PFSK-1 (cell line): ENCODE data around the gene CTNNA1.

Experiments used
- FOXP2 ChIP-seq: optimal IDR thresholded peaks from 2 replicates; pipeline ENCODE3; 2011; ENCODE audit warnings: borderline replicate concordance, control low read depth, inconsistent platforms; ENCODE audit not compliant: insufficient read depth; ENCODE audit errors: extremely low read length, extremely low read depth
- POLR2AphosphoS5 ChIP-seq: IDR thresholded peaks from 2 replicates; pipeline ENCODE4 v1.6.1; 2012; ENCODE audit warnings: low read depth, mild to moderate bottlenecking, control low read depth, low read length, moderate library complexity
- SIN3A ChIP-seq: IDR thresholded peaks from 2 replicates; pipeline ENCODE4 v1.6.1; 2012; ENCODE audit warnings: mild to moderate bottlenecking, low read length, moderate library complexity, borderline replicate concordance; ENCODE audit not compliant: insufficient read depth
- TAF1 ChIP-seq: IDR thresholded peaks from 2 replicates; pipeline ENCODE4 v1.6.1; 2012; ENCODE audit warnings: low read length, control low read depth, borderline replicate concordance; ENCODE audit not compliant: insufficient read depth
- TF ChIP-seq, protein P1 (sequence below), 2 experiments: IDR thresholded peaks; 2 replicates each; pipeline versions ENCODE4 v1.6.1 to v1.8.0; 2011 to 2012; ENCODE audit warnings: low read depth in 2 of 2, low read length in 2 of 2, control low read depth in 1 of 2, inconsistent platforms in 1 of 2, mild to moderate bottlenecking in 1 of 2, moderate library complexity in 1 of 2; ENCODE audit not compliant: insufficient read depth in 1 of 2

The CTNNA1 gene

DNA sequence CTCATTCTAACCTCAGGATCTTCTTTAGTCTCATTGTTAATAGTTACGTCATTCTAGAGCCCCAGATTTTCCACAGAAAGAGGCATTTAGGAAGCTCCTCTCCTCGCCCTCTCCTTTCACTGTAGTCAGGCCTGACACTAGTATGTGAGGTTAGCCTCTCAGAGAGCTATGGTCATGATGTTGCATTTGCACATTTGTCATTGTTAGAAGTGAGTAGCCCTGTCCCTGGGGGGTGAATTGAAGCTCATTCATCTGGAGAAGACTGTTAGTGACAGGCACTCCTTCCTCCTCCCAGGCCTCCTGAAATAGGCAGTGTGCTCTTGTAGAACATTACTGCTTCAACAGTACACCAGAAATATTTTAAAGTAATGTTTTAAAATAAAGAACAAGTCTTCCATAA lies 148.5 kb downstream of the CTNNA1 start:
- TF ChIP-seq SIN3A (no peak), TAF1 (no peak), FOXP2 (no peak), POLR2AphosphoS5 (no peak)
- TF ChIP-seq, protein P1, sequence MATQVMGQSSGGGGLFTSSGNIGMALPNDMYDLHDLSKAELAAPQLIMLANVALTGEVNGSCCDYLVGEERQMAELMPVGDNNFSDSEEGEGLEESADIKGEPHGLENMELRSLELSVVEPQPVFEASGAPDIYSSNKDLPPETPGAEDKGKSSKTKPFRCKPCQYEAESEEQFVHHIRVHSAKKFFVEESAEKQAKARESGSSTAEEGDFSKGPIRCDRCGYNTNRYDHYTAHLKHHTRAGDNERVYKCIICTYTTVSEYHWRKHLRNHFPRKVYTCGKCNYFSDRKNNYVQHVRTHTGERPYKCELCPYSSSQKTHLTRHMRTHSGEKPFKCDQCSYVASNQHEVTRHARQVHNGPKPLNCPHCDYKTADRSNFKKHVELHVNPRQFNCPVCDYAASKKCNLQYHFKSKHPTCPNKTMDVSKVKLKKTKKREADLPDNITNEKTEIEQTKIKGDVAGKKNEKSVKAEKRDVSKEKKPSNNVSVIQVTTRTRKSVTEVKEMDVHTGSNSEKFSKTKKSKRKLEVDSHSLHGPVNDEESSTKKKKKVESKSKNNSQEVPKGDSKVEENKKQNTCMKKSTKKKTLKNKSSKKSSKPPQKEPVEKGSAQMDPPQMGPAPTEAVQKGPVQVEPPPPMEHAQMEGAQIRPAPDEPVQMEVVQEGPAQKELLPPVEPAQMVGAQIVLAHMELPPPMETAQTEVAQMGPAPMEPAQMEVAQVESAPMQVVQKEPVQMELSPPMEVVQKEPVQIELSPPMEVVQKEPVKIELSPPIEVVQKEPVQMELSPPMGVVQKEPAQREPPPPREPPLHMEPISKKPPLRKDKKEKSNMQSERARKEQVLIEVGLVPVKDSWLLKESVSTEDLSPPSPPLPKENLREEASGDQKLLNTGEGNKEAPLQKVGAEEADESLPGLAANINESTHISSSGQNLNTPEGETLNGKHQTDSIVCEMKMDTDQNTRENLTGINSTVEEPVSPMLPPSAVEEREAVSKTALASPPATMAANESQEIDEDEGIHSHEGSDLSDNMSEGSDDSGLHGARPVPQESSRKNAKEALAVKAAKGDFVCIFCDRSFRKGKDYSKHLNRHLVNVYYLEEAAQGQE (IDR thresholded peaks at IDR 0.05; ENCODE audit: insufficient read depth in 1 of 2, low read depth in 2 of 2, low read length in 2 of 2), result no peak

DNA sequence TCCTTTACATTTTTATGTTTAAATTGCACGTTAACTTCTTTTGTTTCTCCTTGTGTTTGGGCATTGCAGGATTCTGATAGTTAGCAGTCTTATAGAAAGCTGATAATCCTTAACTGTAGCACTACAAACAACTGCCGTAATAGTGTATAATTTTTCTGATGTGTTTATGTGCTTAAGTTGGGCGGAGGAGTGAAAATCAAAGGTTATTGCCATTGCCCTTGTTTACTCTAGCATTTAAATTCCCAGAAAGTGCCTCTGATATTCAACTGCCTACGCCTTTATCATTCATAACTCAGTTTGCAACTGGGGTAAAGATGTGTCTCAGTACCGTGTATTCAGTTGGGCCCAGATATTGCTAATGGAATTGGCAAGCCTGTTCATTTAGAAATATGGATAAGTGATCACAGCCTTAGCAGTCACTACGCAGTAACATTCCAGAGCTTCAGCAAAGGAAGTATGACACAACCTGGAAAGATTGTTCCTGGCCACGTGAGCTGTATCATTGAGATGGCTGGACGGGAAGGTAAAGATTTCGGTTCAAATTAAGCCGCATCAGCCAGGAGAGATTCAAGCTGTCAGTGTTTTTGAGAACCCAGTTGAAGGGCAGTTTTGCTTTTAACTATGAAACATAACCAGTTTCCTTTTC lies 150.0 kb downstream of the CTNNA1 start:
- no peak for TF ChIP-seq SIN3A

DNA sequence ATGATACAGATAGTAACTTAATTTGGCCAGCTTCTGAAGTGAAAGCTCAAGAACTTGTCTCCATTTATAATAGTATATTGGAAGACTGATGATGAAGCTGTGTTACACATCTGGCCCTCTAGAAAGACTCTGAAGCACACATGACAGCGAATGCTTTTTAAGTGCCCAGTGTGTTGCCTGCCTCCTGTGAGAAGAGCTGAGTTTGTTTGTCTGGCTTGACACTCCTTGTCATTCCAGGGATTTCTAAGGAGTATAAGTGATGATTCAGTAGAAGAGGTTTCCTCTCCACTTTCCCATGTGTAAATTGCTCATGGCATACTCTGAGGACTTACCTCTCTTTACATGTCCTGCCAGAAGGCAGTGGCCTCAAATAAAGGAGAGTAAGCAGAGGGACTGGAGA lies 152.3 kb downstream of the CTNNA1 start:
- TF ChIP-seq TAF1 (no peak), SIN3A (no peak), POLR2AphosphoS5 (no peak)

DNA sequence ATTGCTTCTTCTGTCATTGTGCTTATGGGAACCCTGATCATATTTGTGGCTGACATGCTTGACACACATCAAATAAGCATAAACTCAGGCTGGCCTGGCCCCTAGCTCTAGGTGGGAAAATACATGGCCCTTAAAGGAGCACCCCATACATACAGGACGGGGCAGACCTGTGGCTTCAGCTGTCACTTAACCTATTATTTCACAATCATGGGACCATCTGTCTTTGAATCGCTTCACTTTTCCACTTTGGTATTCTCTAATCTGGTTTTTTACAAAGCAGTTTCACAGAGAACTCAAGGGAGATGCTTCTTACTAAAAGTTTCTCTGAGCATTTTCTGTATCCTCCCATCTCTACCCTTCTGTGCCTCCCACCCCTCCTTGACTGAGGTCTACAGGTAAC lies 156.5 kb downstream of the CTNNA1 start:
- no peak for TF ChIP-seq TAF1
- TF ChIP-seq, protein P1 (IDR thresholded peaks at IDR 0.05; ENCODE audit: insufficient read depth in 1 of 2, low read depth in 2 of 2, low read length in 2 of 2), result no peak
- TF ChIP-seq POLR2AphosphoS5, result no peak
- no peak for TF ChIP-seq SIN3A
- TF ChIP-seq FOXP2, result no peak

DNA sequence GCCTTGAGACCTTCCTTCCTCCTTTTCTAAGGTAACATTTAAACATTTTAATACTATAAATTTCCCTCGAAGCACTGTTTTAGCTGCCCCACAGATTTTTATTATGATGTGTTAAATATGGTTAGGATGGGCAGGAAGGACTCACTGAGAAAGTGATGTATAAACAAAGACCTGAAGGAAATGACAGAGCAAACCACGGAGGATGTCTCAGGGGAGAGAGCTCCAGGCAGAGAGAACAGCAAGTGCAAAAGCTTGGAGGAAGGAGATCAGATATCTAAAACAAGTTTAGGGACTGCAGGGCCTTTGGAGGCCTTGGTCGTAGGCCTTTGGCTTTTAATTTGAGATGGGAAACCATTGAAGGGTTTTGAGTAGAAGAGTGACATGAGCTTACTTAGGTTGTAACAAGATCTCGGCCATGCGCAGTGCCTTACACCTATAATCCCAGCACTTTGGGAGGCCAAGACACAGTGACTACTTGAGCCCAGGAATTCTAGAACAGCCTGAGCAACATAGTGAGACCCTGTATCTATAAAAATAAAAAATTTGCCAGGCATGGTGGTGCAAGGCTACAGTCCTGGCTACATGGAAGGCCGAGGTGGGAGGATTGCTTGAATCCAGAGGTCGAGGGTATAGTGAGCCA lies 157.4 kb downstream of the CTNNA1 start:
- no peak for TF ChIP-seq SIN3A
- TF ChIP-seq, protein P1 (IDR thresholded peaks at IDR 0.05; ENCODE audit: insufficient read depth in 1 of 2, low read depth in 2 of 2, low read length in 2 of 2), result no peak
- TF ChIP-seq FOXP2, result no peak
- TF ChIP-seq POLR2AphosphoS5, result no peak
- no peak for TF ChIP-seq TAF1

DNA sequence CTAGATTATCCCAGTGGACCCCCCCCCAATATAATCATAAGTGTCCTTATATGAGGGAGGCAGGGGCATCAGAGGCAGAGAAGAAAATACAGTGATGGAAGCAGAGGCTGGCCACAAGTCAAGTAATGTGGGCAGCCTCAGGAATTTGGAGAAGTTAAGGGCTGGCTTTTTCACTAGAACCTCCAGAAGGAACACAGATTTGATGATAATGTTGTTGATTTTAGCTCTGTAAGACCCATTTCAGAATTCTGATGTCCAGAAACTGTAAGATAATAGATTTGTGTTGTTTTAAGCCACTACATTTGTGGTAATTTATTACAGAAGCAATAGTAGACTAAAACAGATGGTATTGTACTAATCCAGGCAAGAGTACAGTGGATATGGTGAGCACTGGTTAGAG lies 158.2 kb downstream of the CTNNA1 start:
- no peak for TF ChIP-seq SIN3A
- TF ChIP-seq, protein P1 (IDR thresholded peaks at IDR 0.05; ENCODE audit: insufficient read depth in 1 of 2, low read depth in 2 of 2, low read length in 2 of 2), result no peak
- no peak for TF ChIP-seq TAF1
- no peak for TF ChIP-seq FOXP2
- TF ChIP-seq POLR2AphosphoS5, result no peak
